ENCODE measurements around the gene FAM200C. TPM values are rescaled to one million over a fixed set of nuclear protein-coding genes. Genes with fewer than 3 reads are reported as not detected.

FAM200C gene
- total RNA-seq, 5 donors from 2014 or later (not counting 1 experiment from before 2014, with no cell fraction given): 0.12 to 0.76 (median 0.58) TPM; not detected in 1

DNA sequence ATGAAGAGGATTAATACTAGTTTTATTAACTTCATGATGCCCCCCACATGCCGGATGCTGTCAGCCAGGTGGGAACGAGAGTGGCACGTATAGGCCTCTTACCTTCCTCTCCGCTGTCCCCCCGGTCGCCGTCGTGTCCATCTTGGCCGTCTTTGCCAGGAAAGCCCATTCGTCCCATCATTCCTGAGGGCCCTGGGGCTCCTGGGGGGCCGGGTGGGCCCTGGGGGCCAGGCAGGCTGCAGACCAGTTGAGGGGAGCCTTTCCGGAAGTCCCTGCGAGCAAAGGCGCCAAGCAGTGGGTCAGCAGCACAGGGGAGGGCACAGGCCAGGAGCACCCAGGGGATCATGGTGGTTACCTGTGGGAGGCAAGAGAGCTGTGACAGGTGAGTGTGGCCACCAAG lies 45.2 kb downstream of the FAM200C start:
- H3K27me3 Mint-ChIP-seq: peaks cover 0 to 7% of the 10 kb centered on the region in 2 donors
- no peaks in the 10 kb centered on the region for H3K9me3 Mint-ChIP-seq
- WGBS (ENCODE audit: insufficient coverage): 89% methylated on average over 14 of the region's 14 CpGs
- H3K4me3 Mint-ChIP-seq: no peak overlapping the region
- no peaks in the 10 kb centered on the region for H3K36me3 Mint-ChIP-seq
- Histone ChIP-seq H3K27me3 (replicated peaks in 1 of 2; ENCODE audit: control insufficient read depth in 2 of 2, extremely low read depth in 1 of 2, insufficient read depth in 2 of 2, low read length in 1 of 2) (no peaks in the 10 kb centered on the region), H3K27ac (ENCODE audit: low read length) (no peak overlapping the region), H3K9me3 (no peaks in the 10 kb centered on the region), H3K4me3 (ENCODE audit: control insufficient read depth in 1 of 2, extremely low read depth in 1 of 2, low read length in 1 of 2) (no peak overlapping the region), H3K36me3 (ENCODE audit: control insufficient read depth in 2 of 2, extremely low read depth in 1 of 2, insufficient read depth in 1 of 2, low read length in 1 of 2) (no peaks in the 10 kb centered on the region), H3K4me1 (ENCODE audit: control insufficient read depth in 1 of 2, extremely low read depth in 1 of 2, insufficient read depth in 2 of 2, low read length in 2 of 2) (no peaks in the 10 kb centered on the region)
- ATAC-seq (replicated peaks in 1 of 4) (no peak), DNase-seq (no peak)
- CTCF ChIA-PET: no interaction called here
- no peaks in the 10 kb centered on the region for H3K4me1 Mint-ChIP-seq
- no peak overlapping the region for H3K27ac Mint-ChIP-seq
- POLR2A ChIA-PET: no interaction called here

DNA sequence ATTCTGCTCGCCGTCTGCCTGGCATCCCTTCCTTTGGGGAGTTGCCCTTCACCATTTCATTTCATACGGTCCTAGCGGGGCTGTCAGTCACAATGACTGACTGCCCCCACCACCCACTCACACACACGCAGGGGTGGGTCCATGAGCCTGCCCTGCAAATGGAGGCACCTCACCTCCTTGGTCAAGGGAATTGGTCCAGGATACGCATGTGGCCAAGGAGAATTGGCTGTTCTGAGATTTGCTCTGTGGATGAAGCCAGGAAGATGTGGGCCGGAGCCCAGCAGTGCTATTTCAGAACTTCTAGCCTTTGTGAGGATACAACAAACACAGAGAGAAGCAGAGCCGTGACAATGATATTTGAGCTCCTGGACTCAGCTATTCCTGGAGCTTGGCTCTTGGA lies 46.5 kb downstream of the FAM200C start:
- Histone ChIP-seq H3K9me3 (no peaks in the 10 kb centered on the region), H3K27me3 (replicated peaks in 1 of 2; ENCODE audit: control insufficient read depth in 2 of 2, extremely low read depth in 1 of 2, insufficient read depth in 2 of 2, low read length in 1 of 2) (peaks cover 0 to 4% of the 10 kb centered on the region in 2 experiments), H3K4me1 (ENCODE audit: control insufficient read depth in 1 of 2, extremely low read depth in 1 of 2, insufficient read depth in 2 of 2, low read length in 2 of 2) (no peaks in the 10 kb centered on the region), H3K4me3 (ENCODE audit: control insufficient read depth in 1 of 2, extremely low read depth in 1 of 2, low read length in 1 of 2) (no peak overlapping the region), H3K36me3 (ENCODE audit: control insufficient read depth in 2 of 2, extremely low read depth in 1 of 2, insufficient read depth in 1 of 2, low read length in 1 of 2) (no peaks in the 10 kb centered on the region), H3K27ac (ENCODE audit: low read length) (no peak overlapping the region)
- Mint-ChIP-seq H3K4me3 (no peak overlapping the region), H3K27me3 (peaks cover 0 to 7% of the 10 kb centered on the region in 2 donors), H3K4me1 (no peaks in the 10 kb centered on the region), H3K36me3 (no peaks in the 10 kb centered on the region), H3K9me3 (no peaks in the 10 kb centered on the region), H3K27ac (no peak overlapping the region)
- POLR2A ChIA-PET: no interaction called here
- CTCF ChIA-PET: interaction anchor here in 1 of 2 donors (0.7 kb wide), 1 partner anchor 20 kb away, joined by 6 read pairs; no protein-coding TSS in a partner anchor
- DNase-seq (no peak), ATAC-seq (replicated peaks in 1 of 4) (no peak)
- 90% methylated on average over 7 of the region's 8 CpGs for WGBS (ENCODE audit: insufficient coverage)

DNA sequence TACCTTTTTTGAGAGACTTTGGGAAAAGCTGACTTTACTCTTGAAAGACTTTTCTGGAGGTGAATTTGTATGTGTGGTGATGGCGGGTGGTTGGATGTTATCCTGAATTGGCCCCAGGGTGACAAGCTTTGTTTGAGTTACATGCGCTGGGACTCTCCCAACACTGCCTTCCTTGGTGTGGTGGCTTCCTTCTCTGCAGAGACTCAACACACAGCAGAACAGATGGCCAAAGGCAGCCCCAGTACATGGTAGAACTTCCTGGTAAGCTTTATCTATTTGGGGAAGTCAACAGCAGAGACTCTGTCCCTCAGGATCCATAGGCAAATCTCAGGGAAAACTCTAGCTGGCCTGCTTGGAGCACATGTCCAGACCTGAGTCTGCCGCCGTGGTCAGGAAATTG lies 47.5 kb downstream of the FAM200C start:
- H3K36me3 ChIP-seq (ENCODE audit: control insufficient read depth in 2 of 2, extremely low read depth in 1 of 2, insufficient read depth in 1 of 2, low read length in 1 of 2): no peaks in the 10 kb centered on the region
- H3K9me3 Mint-ChIP-seq: no peaks in the 10 kb centered on the region
- POLR2A ChIA-PET: interaction anchor here in 1 of 2 donors (0.5 kb wide), 1 partner anchor 271 kb away, joined by 4 read pairs; no protein-coding TSS in a partner anchor
- no peaks in the 10 kb centered on the region for H3K4me1 Mint-ChIP-seq
- no peak overlapping the region for H3K4me3 Mint-ChIP-seq
- DNase-seq (no peak), ATAC-seq (replicated peaks in 1 of 4) (no peak)
- peaks cover 0 to 7% of the 10 kb centered on the region in 2 donors for H3K27me3 Mint-ChIP-seq
- H3K4me1 ChIP-seq (ENCODE audit: control insufficient read depth in 1 of 2, extremely low read depth in 1 of 2, insufficient read depth in 2 of 2, low read length in 2 of 2): no peaks in the 10 kb centered on the region
- no CpG with 5 or more reads among the region's 4 CpGs for WGBS (ENCODE audit: insufficient coverage)
- no peak overlapping the region for H3K27ac ChIP-seq (ENCODE audit: low read length)
- CTCF ChIA-PET: interaction anchor here in 1 of 2 donors (0.7 to 1.3 kb wide), 3 partner anchors 9 to 153 kb away, joined by 3 to 10 read pairs (median 4); no protein-coding TSS in a partner anchor
- H3K36me3 Mint-ChIP-seq: no peaks in the 10 kb centered on the region
- no peaks in the 10 kb centered on the region for H3K9me3 ChIP-seq
- no peak overlapping the region for H3K4me3 ChIP-seq (ENCODE audit: control insufficient read depth in 1 of 2, extremely low read depth in 1 of 2, low read length in 1 of 2)
- no peak overlapping the region for H3K27ac Mint-ChIP-seq
- H3K27me3 ChIP-seq (replicated peaks in 1 of 2; ENCODE audit: control insufficient read depth in 2 of 2, extremely low read depth in 1 of 2, insufficient read depth in 2 of 2, low read length in 1 of 2): peaks cover 0 to 4% of the 10 kb centered on the region in 2 experiments

DNA sequence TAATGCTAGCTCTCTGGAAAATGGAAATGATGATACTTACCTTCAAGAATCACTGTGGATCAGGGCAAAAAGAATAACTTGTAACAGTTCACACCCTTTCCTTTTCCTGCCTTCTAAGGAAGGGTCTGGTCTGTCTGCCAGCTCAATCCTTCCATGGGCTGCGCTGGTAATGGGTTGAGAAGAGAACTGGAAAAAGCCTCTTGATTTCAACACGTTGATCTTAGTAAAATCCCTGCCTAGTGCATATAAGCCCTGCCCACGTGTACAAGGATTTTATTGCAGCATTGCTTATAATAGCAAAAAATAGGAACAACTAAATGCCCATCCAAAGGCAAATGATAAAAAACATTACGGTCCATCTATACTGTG lies 49.9 kb downstream of the FAM200C start:
- H3K4me3 ChIP-seq (ENCODE audit: control insufficient read depth in 1 of 2, extremely low read depth in 1 of 2, low read length in 1 of 2): no peak overlapping the region
- Mint-ChIP-seq H3K4me1 (peaks cover 0 to 4% (median 2%) of the 10 kb centered on the region in 3 donors), H3K36me3 (no peaks in the 10 kb centered on the region), H3K9me3 (no peaks in the 10 kb centered on the region), H3K4me3 (no peak overlapping the region), H3K27ac (no peak overlapping the region), H3K27me3 (peaks cover 0 to 4% of the 10 kb centered on the region in 2 donors)
- H3K27ac ChIP-seq (ENCODE audit: low read length): no peak overlapping the region
- 60% methylated on average over 1 of the region's 4 CpGs for WGBS (ENCODE audit: insufficient coverage)
- no peaks in the 10 kb centered on the region for H3K9me3 ChIP-seq
- no peaks in the 10 kb centered on the region for H3K36me3 ChIP-seq (ENCODE audit: control insufficient read depth in 2 of 2, extremely low read depth in 1 of 2, insufficient read depth in 1 of 2, low read length in 1 of 2)
- peaks cover 0 to 5% of the 10 kb centered on the region in 2 experiments for H3K4me1 ChIP-seq (ENCODE audit: control insufficient read depth in 1 of 2, extremely low read depth in 1 of 2, insufficient read depth in 2 of 2, low read length in 2 of 2)
- DNase-seq: no peak
- ChIA-PET POLR2A (interaction anchor here in 1 of 2 donors (1.3 kb wide), 1 partner anchor 328 kb away, joined by 3 read pairs; no protein-coding TSS in a partner anchor), CTCF (interaction anchor here in 1 of 2 donors (0.8 kb wide), 1 partner anchor 73 kb away, joined by 3 read pairs; no protein-coding TSS in a partner anchor)
- no peak for ATAC-seq (replicated peaks in 1 of 4)
- peaks cover 0 to 13% of the 10 kb centered on the region in 2 experiments for H3K27me3 ChIP-seq (replicated peaks in 1 of 2; ENCODE audit: control insufficient read depth in 2 of 2, extremely low read depth in 1 of 2, insufficient read depth in 2 of 2, low read length in 1 of 2)

DNA sequence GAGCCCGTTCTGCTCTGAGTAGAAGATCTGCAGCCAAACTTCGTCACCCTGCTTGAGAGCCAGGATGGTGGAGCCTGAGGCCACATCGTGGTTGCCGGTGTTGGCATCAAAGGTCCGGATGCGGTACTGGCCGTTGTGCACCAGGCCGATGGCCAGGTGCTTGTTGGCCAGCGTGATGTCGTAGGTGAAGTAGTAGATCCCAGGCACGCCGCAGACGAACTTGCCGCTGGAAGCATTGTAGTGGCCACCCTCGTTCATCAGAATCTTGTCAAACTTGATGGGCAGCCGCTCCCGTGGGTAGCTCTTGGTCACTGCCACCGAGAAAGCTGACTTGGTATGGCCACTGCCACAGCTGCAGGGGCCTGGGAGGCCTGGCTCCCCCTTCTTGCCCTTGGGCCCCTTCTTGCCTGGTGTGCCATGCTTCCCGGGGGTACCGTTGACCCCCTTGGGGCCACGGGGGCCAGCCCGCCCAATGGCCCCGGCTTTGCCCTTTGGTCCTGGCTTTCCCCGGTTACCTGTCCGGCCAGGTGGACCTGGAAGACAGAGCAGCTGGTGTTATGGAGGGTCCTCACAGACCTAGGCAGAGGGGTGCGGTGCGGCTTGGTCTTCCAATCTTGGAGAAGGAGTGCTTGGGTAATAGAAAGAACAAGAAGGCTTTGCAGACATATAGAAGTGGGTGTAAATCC lies 50.5 kb downstream of the FAM200C start:
- H3K27ac ChIP-seq (ENCODE audit: low read length): no peak overlapping the region
- no peaks in the 10 kb centered on the region for H3K9me3 ChIP-seq
- no peaks in the 10 kb centered on the region for H3K9me3 Mint-ChIP-seq
- H3K4me3 ChIP-seq (ENCODE audit: control insufficient read depth in 1 of 2, extremely low read depth in 1 of 2, low read length in 1 of 2): no peak overlapping the region
- peaks cover 0 to 5% of the 10 kb centered on the region in 2 experiments for H3K4me1 ChIP-seq (ENCODE audit: control insufficient read depth in 1 of 2, extremely low read depth in 1 of 2, insufficient read depth in 2 of 2, low read length in 2 of 2)
- no peaks in the 10 kb centered on the region for H3K36me3 Mint-ChIP-seq
- peaks cover 0 to 4% of the 10 kb centered on the region in 2 donors for H3K27me3 Mint-ChIP-seq
- CTCF ChIA-PET: interaction anchor here (0.6 to 2.3 kb wide), 4 partner anchors 11 to 330 kb away, joined by 3 to 6 read pairs (median 4); no protein-coding TSS in a partner anchor
- POLR2A ChIA-PET: interaction anchor here in 1 of 2 donors (1.3 kb wide), 1 partner anchor 327 kb away, joined by 3 read pairs; no protein-coding TSS in a partner anchor
- whole genome bisulfite sequencing (ENCODE audit: insufficient coverage): 87% methylated on average over 26 of the region's 27 CpGs
- no peak overlapping the region for H3K27ac Mint-ChIP-seq
- ATAC-seq (replicated peaks in 1 of 4) (no peak), DNase-seq (no peak)
- no peak overlapping the region for H3K4me3 Mint-ChIP-seq
- H3K27me3 ChIP-seq (replicated peaks in 1 of 2; ENCODE audit: control insufficient read depth in 2 of 2, extremely low read depth in 1 of 2, insufficient read depth in 2 of 2, low read length in 1 of 2): peaks cover 0 to 15% of the 10 kb centered on the region in 2 experiments
- H3K4me1 Mint-ChIP-seq: peaks cover 0 to 4% (median 2%) of the 10 kb centered on the region in 3 donors
- H3K36me3 ChIP-seq (ENCODE audit: control insufficient read depth in 2 of 2, extremely low read depth in 1 of 2, insufficient read depth in 1 of 2, low read length in 1 of 2): no peaks in the 10 kb centered on the region

DNA sequence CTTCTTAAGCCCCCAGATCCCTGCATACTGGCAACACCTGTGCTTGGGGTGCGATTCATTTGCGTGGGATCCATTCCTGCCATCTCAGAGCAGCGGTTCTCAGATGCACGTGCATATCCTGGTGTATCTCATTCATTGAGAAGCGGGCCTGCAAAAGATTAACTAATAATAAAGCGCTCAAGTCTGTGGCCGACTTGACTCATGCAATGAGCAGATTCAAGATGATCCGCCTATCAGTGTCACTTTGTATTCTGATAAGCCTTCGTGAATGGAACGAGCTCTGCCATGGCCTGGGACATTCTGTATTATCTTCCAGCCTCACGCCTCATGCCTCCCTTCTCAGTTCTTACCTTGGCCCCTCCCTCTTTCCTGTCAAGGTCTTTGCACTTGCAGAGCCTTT lies 51.8 kb downstream of the FAM200C start:
- Mint-ChIP-seq H3K36me3 (no peaks in the 10 kb centered on the region), H3K9me3 (no peaks in the 10 kb centered on the region), H3K27me3 (peaks cover 0 to under 1% of the 10 kb centered on the region in 2 donors), H3K27ac (no peak overlapping the region), H3K4me1 (peaks cover 0 to 4% (median 2%) of the 10 kb centered on the region in 3 donors), H3K4me3 (no peak overlapping the region)
- Histone ChIP-seq H3K4me1 (ENCODE audit: control insufficient read depth in 1 of 2, extremely low read depth in 1 of 2, insufficient read depth in 2 of 2, low read length in 2 of 2) (peaks cover 0 to 5% of the 10 kb centered on the region in 2 experiments), H3K27ac (ENCODE audit: low read length) (no peak overlapping the region), H3K27me3 (replicated peaks in 1 of 2; ENCODE audit: control insufficient read depth in 2 of 2, extremely low read depth in 1 of 2, insufficient read depth in 2 of 2, low read length in 1 of 2) (peaks cover 0 to 18% of the 10 kb centered on the region in 2 experiments), H3K36me3 (ENCODE audit: control insufficient read depth in 2 of 2, extremely low read depth in 1 of 2, insufficient read depth in 1 of 2, low read length in 1 of 2) (no peaks in the 10 kb centered on the region), H3K9me3 (no peaks in the 10 kb centered on the region), H3K4me3 (ENCODE audit: control insufficient read depth in 1 of 2, extremely low read depth in 1 of 2, low read length in 1 of 2) (no peak overlapping the region)
- DNase-seq: no peak
- ChIA-PET POLR2A (no interaction called here), CTCF (interaction anchor here (0.7 to 2.3 kb wide), 4 partner anchors 10 to 326 kb away, joined by 3 to 5 read pairs (median 3); no protein-coding TSS in a partner anchor)
- ATAC-seq (replicated peaks in 1 of 4): no peak
- 91% methylated on average over 11 of the region's 11 CpGs for WGBS (ENCODE audit: insufficient coverage)
